H1 (cell line): ENCODE data around the gene MB.

Source experiments
- ASH2L ChIP-seq: fragments of 200-600, 300-600 bp; sonication (generic); IDR thresholded peaks from one replicate; pipeline ENCODE4 v1.7.1; 2017; ENCODE audit warnings: low read length
- ZNF274 ChIP-seq: IDR thresholded peaks from 2 replicates; pipeline ENCODE4 v1.7.0; 2012; ENCODE audit warnings: low read length, borderline replicate concordance; ENCODE audit errors: extremely low read depth

DNA sequence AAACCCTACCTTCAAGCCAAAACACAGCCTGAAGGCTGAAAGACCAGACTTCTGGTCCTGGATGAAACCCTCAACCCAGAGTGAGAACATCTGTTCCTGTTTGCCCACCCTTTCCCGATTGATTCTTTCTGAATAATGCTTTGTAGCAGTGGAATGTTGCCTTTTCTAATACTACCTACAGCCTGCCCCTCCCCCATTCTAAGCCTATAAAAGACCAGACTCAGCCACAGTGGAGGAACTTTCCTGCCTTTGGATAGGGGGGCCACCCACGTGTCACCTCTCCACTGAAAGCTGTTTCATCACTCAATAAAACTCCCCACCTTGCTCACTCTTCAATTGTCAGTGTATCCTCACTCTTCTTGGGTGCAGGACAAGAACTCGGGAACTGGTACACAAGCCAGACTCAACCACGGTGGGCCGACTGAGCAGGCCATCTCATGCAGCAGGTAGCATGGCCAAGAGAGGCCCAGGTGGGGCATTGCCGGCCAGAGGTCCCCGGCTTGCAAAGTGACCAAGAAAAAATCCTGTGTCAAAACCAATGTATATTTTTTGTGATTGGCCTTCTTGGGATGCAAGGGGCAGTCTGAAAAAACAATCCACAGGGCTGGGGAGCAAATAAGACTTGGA lies 24.5 kb upstream of the MB start:
- TF ChIP-seq ZNF274 (no peak), ASH2L (no peak)
